Choroid plexus epithelial cell (primary cell): ENCODE results near the gene P2RX2.

ENCODE experiments used
- DNase-seq: peaks from one replicate; pipeline ENCODE4 v3.0.0-alpha.2; 2010; ENCODE audit warnings: low read depth
- H3K4me3 ChIP-seq: 2 replicates; pipeline ENCODE4 v1.5.1; 2011; ENCODE audit warnings: low read depth, mild to moderate bottlenecking, control low read depth, low read length, moderate library complexity
- TF ChIP-seq, protein P1 (sequence below): conservative IDR thresholded peaks from 2 replicates; pipeline ENCODE4 v1.5.1; 2011; ENCODE audit warnings: low read depth, mild to moderate bottlenecking, control low read depth, inconsistent platforms, low read length, moderate library complexity

Gene P2RX2

DNA sequence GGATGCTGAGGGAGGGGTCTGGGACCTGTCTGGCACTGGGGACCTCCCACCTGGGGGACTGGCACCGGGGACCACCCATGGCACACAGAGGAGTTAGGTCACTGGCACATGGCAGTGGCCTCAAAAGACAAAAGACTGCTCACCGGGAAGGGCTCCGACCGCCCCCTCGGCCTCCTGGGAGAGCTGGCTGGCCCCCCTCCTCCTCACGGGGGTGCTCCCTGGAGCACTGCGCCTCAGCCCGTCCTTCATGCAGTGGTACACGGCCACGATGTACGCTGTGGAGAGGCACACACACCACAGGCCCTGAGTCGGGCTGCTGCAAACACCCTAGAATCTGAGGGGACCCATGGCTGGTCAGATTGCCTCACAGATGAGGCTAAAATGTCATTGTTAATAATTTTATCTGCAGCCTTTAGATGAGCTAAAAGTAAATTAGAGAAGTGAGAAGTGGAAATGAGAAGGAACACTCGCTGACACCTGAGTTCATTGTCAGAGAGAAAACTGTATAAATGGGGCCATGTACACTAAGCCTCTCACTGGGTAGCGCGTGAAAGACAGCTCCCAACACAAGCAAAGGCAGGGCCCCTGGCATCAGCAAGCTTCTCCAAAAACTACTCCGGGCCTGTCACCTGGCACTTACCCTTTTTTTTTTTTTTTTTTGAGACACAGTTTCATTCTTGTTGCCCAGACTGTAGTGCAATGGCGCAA lies 14.1 kb downstream of the P2RX2 start:
- DNase-seq = no peak
- H3K4me3 ChIP-seq = no peak overlapping the region
- TF ChIP-seq, protein P1, sequence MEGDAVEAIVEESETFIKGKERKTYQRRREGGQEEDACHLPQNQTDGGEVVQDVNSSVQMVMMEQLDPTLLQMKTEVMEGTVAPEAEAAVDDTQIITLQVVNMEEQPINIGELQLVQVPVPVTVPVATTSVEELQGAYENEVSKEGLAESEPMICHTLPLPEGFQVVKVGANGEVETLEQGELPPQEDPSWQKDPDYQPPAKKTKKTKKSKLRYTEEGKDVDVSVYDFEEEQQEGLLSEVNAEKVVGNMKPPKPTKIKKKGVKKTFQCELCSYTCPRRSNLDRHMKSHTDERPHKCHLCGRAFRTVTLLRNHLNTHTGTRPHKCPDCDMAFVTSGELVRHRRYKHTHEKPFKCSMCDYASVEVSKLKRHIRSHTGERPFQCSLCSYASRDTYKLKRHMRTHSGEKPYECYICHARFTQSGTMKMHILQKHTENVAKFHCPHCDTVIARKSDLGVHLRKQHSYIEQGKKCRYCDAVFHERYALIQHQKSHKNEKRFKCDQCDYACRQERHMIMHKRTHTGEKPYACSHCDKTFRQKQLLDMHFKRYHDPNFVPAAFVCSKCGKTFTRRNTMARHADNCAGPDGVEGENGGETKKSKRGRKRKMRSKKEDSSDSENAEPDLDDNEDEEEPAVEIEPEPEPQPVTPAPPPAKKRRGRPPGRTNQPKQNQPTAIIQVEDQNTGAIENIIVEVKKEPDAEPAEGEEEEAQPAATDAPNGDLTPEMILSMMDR = no peak

DNA sequence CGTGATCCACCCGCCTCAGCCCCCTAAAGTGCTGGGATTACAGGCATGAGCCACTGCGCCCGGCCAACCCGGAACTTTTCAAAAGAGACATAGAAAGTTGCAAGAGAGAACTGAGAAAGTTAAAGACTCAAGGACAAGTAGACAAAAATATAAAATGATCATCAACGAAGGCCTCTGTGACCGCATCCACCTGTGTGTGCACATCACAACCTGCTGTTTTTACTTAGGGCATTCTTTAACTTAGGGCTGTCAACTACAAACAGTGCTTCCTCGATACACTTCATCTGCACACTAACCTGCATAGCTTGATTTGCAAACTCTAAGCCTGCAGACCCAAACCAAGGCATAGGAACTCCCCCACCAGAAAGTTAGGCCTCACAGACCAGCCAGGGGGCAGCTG lies 14.8 kb downstream of the P2RX2 start:
- TF ChIP-seq, protein P1 = no peak
- no peak for DNase-seq
- no peak overlapping the region for H3K4me3 ChIP-seq

DNA sequence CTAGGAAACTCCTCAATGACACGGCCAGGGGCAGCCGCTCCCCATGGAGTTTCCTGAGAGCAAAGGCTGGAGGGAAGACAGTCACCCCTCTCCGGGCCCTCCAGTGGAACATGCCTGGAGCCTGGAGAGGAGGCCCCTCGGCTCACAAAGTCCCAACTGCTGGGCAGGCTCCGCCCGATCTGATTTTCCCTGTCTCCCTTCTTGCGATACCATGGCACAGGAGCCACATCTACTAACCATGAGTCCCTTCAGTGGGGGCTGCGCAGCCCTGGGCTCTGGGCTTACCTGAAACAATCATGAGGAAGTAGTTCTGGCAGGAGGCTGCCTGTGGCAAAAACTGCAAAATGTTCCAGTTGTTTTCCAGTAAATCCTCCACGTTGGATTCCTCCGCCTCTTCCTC lies 15.3 kb downstream of the P2RX2 start:
- no peak overlapping the region for H3K4me3 ChIP-seq
- DNase-seq = no peak

DNA sequence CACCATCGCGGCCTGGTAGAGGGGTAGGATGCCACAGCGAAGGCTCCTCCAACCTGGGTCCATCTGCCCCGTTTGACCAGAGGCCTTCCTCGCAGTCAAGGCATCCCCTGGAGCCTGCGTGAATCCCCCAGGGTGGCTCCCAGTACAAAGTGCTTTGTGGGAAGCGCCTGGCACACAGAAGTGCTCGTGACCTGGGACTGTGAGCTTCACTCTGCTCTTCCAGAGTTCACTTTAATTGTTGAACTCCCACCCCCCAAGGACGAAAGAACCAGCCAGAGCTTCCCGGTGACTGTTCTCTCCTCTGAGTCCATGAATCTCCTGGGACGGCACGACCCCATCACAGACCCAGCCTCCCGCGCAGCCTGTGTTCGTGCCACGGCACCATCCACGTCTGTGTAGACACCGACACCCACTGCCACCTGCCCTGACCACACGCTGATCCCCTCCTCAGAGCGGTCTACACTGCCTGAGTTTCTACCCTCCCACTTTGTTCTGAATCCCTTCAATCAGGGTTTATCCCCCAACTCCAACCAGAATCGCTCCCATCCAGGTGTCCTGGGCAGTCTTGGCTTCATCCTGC lies 15.9 kb downstream of the P2RX2 start:
- TF ChIP-seq, protein P1 = no peak
- H3K4me3 ChIP-seq = no peak overlapping the region
- no peak for DNase-seq

More for the DNA sequence above, 15.3 kb downstream of the P2RX2 start:
- TF ChIP-seq, protein P1 = no peak

DNA sequence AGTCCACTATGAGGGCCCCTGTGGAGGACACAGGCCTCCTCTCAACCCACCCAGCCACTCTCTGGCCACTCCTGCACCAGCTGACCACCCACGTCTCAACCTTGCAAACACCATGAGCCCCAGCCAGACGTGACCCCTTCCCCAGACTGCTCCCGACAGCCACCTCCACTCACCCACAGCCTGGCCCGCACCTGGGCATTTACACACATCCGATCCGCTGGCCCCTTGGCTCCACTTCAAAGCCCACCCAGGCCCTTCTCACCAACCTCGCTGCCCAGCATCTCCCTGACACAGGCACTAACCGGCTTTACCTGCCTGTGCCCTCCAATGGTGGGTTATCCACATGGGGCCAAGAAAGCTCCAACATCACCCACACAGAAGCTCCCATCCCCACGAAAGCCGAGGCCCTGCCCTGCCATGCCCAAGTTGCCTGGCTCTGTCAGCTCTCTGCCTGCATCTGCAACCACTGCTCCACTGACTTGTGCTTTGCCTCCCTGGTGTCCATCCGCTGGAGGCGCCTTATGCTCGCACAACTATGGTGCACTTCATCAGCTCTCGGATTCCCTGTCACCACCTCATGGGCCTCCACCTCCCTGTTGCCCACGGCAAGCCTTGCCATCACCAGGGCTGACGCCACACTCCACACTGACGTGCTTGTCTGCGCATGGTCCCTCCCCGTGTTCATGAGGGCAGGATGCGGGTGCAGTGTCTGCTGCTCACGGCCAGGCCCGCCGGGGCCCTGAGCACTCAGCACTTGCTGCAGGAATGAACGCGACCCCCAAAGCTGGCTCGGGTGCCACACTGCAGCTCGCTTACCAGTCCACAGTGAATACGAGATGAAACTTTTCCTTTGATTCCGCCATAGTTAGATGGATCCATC lies 16.7 kb downstream of the P2RX2 start:
- TF ChIP-seq, protein P1 = no peak
- H3K4me3 ChIP-seq = no peak overlapping the region
- no peak for DNase-seq

DNA sequence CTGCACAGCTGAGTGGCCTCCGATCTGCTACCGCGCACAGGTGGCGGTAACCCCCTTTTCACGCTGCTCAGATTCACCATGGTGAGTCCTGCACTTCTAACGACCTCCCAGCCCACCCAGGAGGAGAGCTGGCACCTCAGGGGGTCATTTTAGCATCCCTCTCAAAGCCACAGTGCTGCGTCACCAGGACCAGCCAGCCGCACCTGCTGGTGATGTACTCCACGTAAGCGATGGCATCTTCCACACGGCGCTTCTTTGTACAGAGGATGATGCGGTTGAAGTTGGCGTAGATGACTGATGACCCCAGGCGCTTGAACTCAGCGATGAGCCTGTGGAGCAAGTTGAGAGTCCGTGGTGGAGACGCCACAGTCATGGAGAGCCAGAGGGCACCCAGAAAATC lies 19.2 kb downstream of the P2RX2 start:
- TF ChIP-seq, protein P1 = no peak
- no peak overlapping the region for H3K4me3 ChIP-seq
- no peak for DNase-seq
